HepG2 (cell line): ENCODE results near the gene TMEM255B. TPM values are rescaled to one million over a fixed set of nuclear protein-coding genes. Genes with fewer than 3 reads are reported as not detected.

Experiments used
- ATAC-seq: fragments of 200-7000 bp; cut with Tn5 transposase; 3 replicates; pipeline ENCODE4 v1.9.1; 2020; ENCODE audit warnings: mild to moderate bottlenecking, moderate library complexity
- BruUV-seq: library from RNA; stranded (reverse); fragments of 400-500 nt; replicated peaks from 2 replicates; lab custom pipeline; 2021; lab: Mats Ljungman, UMichigan
- CTCF ChIA-PET: fragments of 300-600 bp; formaldehyde crosslinking; extraction: SDS; loops from one replicate; lab custom pipeline; 2021; ENCODE audit warnings: low total read pairs, inconsistent platforms, low intra/inter-chr PET ratio; lab: Yijun Ruan, JAX
- POLR2A ChIA-PET: fragments of 350-600 bp; sonication (Branson Sonifier 250); formaldehyde crosslinking; loops from one replicate; lab custom pipeline; 2020; ENCODE audit warnings: antibody characterized with exemption, inconsistent platforms; lab: Yijun Ruan, JAX
- DNase-seq: peaks from one replicate; pipeline ENCODE4 v3.0.0-alpha.2; 2015; ENCODE audit warnings: low spot score
- FAIRE-seq: peaks from 3 replicates; lab custom pipeline; 2011; peaks lifted over from hg19 to GRCh38; lab: Jason Lieb, UNC
- H2AFZ ChIP-seq: one replicate; pipeline ENCODE4 v1.6.1; 2011; ENCODE audit warnings: low read length, inconsistent platforms
- H3K27ac ChIP-seq: fragments of 300-600 bp; 3 replicates; pipeline ENCODE4 v1.8.0; 2011; ENCODE audit warnings: mixed run types, mild to moderate bottlenecking, mixed read lengths, low read length, inconsistent platforms; ENCODE audit not compliant: insufficient read depth; ENCODE audit errors: extremely low read length
- H3K27me3 ChIP-seq, 2 experiments: fragments of 200-600 bp in 1 of 2; 2 replicates in 1 of 2; 3 replicates in 1 of 2; pipeline versions ENCODE4 v1.6.0 to v1.8.0; 2011; ENCODE audit warnings: low read length in 2 of 2, mild to moderate bottlenecking in 2 of 2, moderate library complexity in 2 of 2, inconsistent platforms in 1 of 2; ENCODE audit not compliant: insufficient read depth in 2 of 2, control insufficient read depth in 1 of 2
- H3K36me3 ChIP-seq, 2 experiments: fragments of 200-600 bp in 1 of 2; replicated peaks in 1 of 2; 2 replicates in 1 of 2; 3 replicates in 1 of 2; pipeline versions ENCODE4 v1.5.1 to v1.8.0; 2011; ENCODE audit warnings: low read length in 2 of 2, inconsistent platforms in 1 of 2; ENCODE audit not compliant: insufficient read depth in 2 of 2, control insufficient read depth in 1 of 2
- H3K4me1 ChIP-seq: 2 replicates; pipeline ENCODE4 v1.5.1; 2012; ENCODE audit warnings: low read length, inconsistent platforms; ENCODE audit not compliant: insufficient read depth
- H3K4me2 ChIP-seq: 2 replicates; pipeline ENCODE4 v1.6.0; 2011; ENCODE audit warnings: low read depth, low read length, inconsistent platforms
- H3K4me3 ChIP-seq, 3 experiments: fragments of 200-600 bp in 1 of 3; sonication (generic), shearing (Covaris generic) in 1 of 3; replicated peaks in 1 of 3; 2 replicates each; pipeline ENCODE4 v1.5.1; 2011 to 2016; ENCODE audit warnings: low read length in 3 of 3, inconsistent platforms in 2 of 3, low read depth in 2 of 3, mild to moderate bottlenecking in 2 of 3, control low read depth in 1 of 3, mixed read lengths in 1 of 3; ENCODE audit not compliant: insufficient read depth in 1 of 3
- H3K79me2 ChIP-seq: one replicate; pipeline ENCODE4 v1.6.1; 2011; ENCODE audit warnings: low read length, inconsistent platforms; ENCODE audit not compliant: insufficient read depth
- H3K9ac ChIP-seq: 2 replicates; pipeline ENCODE4 v1.6.0; 2011; ENCODE audit warnings: mild to moderate bottlenecking, low read depth, low read length, inconsistent platforms; ENCODE audit not compliant: insufficient read depth
- H3K9me3 ChIP-seq: 2 replicates; pipeline ENCODE4 v1.5.1; 2012; ENCODE audit warnings: mild to moderate bottlenecking, low read length
- H4K20me1 ChIP-seq: 2 replicates; pipeline ENCODE4 v1.6.0; 2011; ENCODE audit warnings: inconsistent platforms, mild to moderate bottlenecking, low read length, moderate library complexity; ENCODE audit not compliant: insufficient read depth
- ESRRA ChIP-seq: sonication (generic); formaldehyde crosslinking; IDR thresholded peaks from 2 replicates; pipeline ENCODE4 v1.5.1; 2020; ENCODE audit warnings: mild to moderate bottlenecking, low read depth, missing genetic modification reagents
- GATA4 ChIP-seq: sonication (generic); IDR thresholded peaks from 2 replicates; pipeline ENCODE4 v1.6.1; 2016; ENCODE audit warnings: antibody characterized with exemption, low read depth, borderline replicate concordance
- MAFG ChIP-seq: sonication (generic); formaldehyde crosslinking; IDR thresholded peaks from 2 replicates; pipeline ENCODE4 v1.5.1; 2020; ENCODE audit warnings: mild to moderate bottlenecking, missing genetic modification reagents
- NR2F1 ChIP-seq, 2 experiments: fragments of 450-650 bp in 1 of 2; formaldehyde crosslinking in 1 of 2; IDR thresholded peaks; 2 replicates each; pipeline versions ENCODE4 v1.5.0 to v1.6.1; 2016 to 2020; ENCODE audit warnings: mild to moderate bottlenecking in 1 of 2, missing compliant biosample characterization in 1 of 2, missing genetic modification reagents in 1 of 2, moderate library complexity in 1 of 2
- POLR2AphosphoS5 ChIP-seq: IDR thresholded peaks from 2 replicates; pipeline ENCODE4 v1.6.1; 2012; ENCODE audit warnings: low read depth, low read length
- PPARG ChIP-seq: conservative IDR thresholded peaks from 2 replicates; pipeline ENCODE4 v1.6.1; 2016; ENCODE audit warnings: missing biosample characterization, missing genetic modification reagents
- ZFP37 ChIP-seq: sonication (generic); formaldehyde crosslinking; IDR thresholded peaks from 2 replicates; pipeline ENCODE4 v1.4.0; 2020; ENCODE audit warnings: missing genetic modification reagents, borderline replicate concordance
- ZNF24 ChIP-seq: fragments of 450-650 bp; IDR thresholded peaks from 2 replicates; pipeline ENCODE4 v1.6.1; 2017; ENCODE audit warnings: antibody characterized with exemption, mild to moderate bottlenecking
- ZNF460 ChIP-seq: sonication (generic); formaldehyde crosslinking; IDR thresholded peaks from 2 replicates; pipeline ENCODE4 v1.5.1; 2020; ENCODE audit warnings: missing genetic modification reagents, mild to moderate bottlenecking, borderline replicate concordance
- ZNF598 ChIP-seq: sonication (generic); formaldehyde crosslinking; IDR thresholded peaks from 2 replicates; pipeline ENCODE4 v1.5.1; 2020; ENCODE audit warnings: mild to moderate bottlenecking, missing genetic modification reagents, borderline replicate concordance
- ZNF792 ChIP-seq: IDR thresholded peaks from 2 replicates; pipeline ENCODE4 v1.6.1; 2016
- WGBS: methylation state at CpG from one replicate; pipeline ENCODE4 v1.1.6; 2017; ENCODE audit warnings: low lambda C conversion rate; 5-methylcytosine and 5-hydroxymethylcytosine counted together
- in situ Hi-C: cut with HindIII; loops from 2 replicates; pipeline ENCODE4 v1.10.0; 2017; ENCODE audit warnings: low pct_unique_long_range_greater_than_20kb; ENCODE audit not compliant: extremely low pct_ligation_motif_present
- intact Hi-C: fragments of 100-400 bp; cut with micrococcal nuclease; formaldehyde crosslinking; loops from one replicate; pipeline ENCODE4 v1.10.0; 2022; ENCODE audit not compliant: unreplicated experiment
- polyA plus RNA-seq, 8 experiments: library from polyadenylated mRNA; depleted of rRNA in 3 of 8; stranded (reverse) in 7 of 8; unstranded in 1 of 8; fragments of >200 nt; fragmentation: Illumina TruSeq in 4 of 8; extraction: Trizol in 4 of 8; gene quantifications; 2 replicates each; pipeline versions ENCODE4 v1.2.1 to v1.2.3, GENCODE V29; 2011 to 2016; ENCODE audit warnings: low read depth in 4 of 8, missing spikeins in 1 of 8, mixed read lengths in 1 of 8; ENCODE audit not compliant: insufficient read depth in 1 of 8
- total RNA-seq, 5 experiments: library from RNA; depleted of rRNA; stranded (reverse); fragments of >200 nt; fragmentation: Illumina TruSeq; extraction: Trizol; gene quantifications; 2 replicates each; pipeline ENCODE4 v1.2.3, GENCODE V29; 2016; ENCODE audit warnings: low read depth in 1 of 5
- TF ChIP-seq, protein P1 (sequence below): sonication (generic); formaldehyde crosslinking; IDR thresholded peaks from 2 replicates; pipeline ENCODE4 v1.4.0; 2020; ENCODE audit warnings: missing genetic modification reagents
- TF ChIP-seq, protein P2 (sequence below): sonication (generic); formaldehyde crosslinking; IDR thresholded peaks from 2 replicates; pipeline ENCODE4 v1.5.1; 2020; ENCODE audit warnings: missing genetic modification reagents, mild to moderate bottlenecking, borderline replicate concordance
- TF ChIP-seq, protein P3 (sequence below): sonication (generic); formaldehyde crosslinking; IDR thresholded peaks from 2 replicates; pipeline ENCODE4 v1.5.0; 2020; ENCODE audit warnings: mild to moderate bottlenecking, missing genetic modification reagents
- TF ChIP-seq, protein P4 (sequence below): sonication (generic); formaldehyde crosslinking; IDR thresholded peaks from 2 replicates; pipeline ENCODE4 v1.9.0; 2021; ENCODE audit warnings: missing genetic modification reagents, mild to moderate bottlenecking, borderline replicate concordance

The TMEM255B gene
- total and polyA plus RNA-seq, 2 of the 13 experiments (the other 11 are each of a cell fraction or from before 2014, with no cell fraction given) = not detected

DNA sequence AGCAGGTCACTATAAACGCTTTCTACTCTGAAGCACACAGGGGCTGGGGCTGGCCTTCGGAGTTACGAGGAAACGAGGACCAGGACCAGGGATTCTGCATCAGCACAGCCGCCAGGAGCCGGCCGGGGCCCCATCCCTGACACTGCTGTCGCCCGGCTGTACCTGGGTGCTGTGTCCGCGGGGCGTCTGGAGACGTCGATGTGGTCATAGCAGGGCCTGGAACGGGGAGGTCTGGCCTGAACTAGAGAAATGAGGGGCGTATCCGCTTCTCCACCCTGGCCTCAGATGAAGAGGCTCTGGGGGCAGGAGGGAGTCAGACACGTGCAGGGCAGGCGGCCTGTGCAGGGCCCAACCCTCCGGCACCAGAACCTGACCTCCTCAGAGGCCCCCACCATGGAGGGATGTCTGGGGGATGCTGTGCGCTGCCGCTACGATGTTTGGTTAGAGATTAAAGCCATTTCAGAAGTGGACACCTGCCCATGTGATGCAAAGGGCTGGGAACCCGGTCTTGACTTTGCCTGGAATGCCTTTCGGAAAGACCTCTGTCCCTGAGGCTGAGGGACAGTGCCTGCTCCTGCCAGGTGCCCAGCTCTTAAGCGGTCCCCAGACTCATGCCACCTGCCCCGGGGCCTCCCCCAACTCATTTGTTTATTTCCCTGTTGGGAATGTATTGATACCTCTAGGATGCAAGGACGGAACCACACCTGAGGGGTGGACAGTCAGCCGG is 83.5 kb downstream of the TMEM255B start:
- Histone ChIP-seq H3K4me2 (no peak overlapping the region), H3K27ac (no peak overlapping the region), H4K20me1 (no peaks in the 10 kb centered on the region), H3K9me3 (no peaks in the 10 kb centered on the region), H3K36me3 (no peaks in the 10 kb centered on the region), H3K4me3 (no peak overlapping the region), H3K9ac (no peak overlapping the region), H2AFZ (no peak overlapping the region), H3K27me3 (peaks cover 0 to 1% of the 10 kb centered on the region in 2 experiments; a peak in 3 of 5 replicates), H3K79me2 (no peaks in the 10 kb centered on the region), H3K4me1 (peaks cover 32% of the 10 kb centered on the region)
- DNase-seq (no peak), FAIRE-seq (no peak), ATAC-seq (no peak)
- ChIA-PET CTCF (no interaction called here), POLR2A (no interaction called here)
- TF ChIP-seq ZNF24 (no peak), PPARG (CRISPR knock-in tag) (no peak), GATA4 (no peak), ZNF598 (CRISPR knock-in tag) (no peak), POLR2AphosphoS5 (no peak), NR2F1 (CRISPR knock-in tag; IDR thresholded peaks at IDR 0.05) (no peak), ZNF792 (CRISPR knock-in tag) (no peak), ESRRA (no peak), ZNF460 (no peak), MAFG (CRISPR knock-in tag) (no peak), ZFP37 (no peak)
- TF ChIP-seq, protein P1, sequence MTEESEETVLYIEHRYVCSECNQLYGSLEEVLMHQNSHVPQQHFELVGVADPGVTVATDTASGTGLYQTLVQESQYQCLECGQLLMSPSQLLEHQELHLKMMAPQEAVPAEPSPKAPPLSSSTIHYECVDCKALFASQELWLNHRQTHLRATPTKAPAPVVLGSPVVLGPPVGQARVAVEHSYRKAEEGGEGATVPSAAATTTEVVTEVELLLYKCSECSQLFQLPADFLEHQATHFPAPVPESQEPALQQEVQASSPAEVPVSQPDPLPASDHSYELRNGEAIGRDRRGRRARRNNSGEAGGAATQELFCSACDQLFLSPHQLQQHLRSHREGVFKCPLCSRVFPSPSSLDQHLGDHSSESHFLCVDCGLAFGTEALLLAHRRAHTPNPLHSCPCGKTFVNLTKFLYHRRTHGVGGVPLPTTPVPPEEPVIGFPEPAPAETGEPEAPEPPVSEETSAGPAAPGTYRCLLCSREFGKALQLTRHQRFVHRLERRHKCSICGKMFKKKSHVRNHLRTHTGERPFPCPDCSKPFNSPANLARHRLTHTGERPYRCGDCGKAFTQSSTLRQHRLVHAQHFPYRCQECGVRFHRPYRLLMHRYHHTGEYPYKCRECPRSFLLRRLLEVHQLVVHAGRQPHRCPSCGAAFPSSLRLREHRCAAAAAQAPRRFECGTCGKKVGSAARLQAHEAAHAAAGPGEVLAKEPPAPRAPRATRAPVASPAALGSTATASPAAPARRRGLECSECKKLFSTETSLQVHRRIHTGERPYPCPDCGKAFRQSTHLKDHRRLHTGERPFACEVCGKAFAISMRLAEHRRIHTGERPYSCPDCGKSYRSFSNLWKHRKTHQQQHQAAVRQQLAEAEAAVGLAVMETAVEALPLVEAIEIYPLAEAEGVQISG (CRISPR knock-in tag) = no peak
- TF ChIP-seq, protein P2, sequence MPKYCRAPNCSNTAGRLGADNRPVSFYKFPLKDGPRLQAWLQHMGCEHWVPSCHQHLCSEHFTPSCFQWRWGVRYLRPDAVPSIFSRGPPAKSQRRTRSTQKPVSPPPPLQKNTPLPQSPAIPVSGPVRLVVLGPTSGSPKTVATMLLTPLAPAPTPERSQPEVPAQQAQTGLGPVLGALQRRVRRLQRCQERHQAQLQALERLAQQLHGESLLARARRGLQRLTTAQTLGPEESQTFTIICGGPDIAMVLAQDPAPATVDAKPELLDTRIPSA = no peak
- TF ChIP-seq, protein P3, sequence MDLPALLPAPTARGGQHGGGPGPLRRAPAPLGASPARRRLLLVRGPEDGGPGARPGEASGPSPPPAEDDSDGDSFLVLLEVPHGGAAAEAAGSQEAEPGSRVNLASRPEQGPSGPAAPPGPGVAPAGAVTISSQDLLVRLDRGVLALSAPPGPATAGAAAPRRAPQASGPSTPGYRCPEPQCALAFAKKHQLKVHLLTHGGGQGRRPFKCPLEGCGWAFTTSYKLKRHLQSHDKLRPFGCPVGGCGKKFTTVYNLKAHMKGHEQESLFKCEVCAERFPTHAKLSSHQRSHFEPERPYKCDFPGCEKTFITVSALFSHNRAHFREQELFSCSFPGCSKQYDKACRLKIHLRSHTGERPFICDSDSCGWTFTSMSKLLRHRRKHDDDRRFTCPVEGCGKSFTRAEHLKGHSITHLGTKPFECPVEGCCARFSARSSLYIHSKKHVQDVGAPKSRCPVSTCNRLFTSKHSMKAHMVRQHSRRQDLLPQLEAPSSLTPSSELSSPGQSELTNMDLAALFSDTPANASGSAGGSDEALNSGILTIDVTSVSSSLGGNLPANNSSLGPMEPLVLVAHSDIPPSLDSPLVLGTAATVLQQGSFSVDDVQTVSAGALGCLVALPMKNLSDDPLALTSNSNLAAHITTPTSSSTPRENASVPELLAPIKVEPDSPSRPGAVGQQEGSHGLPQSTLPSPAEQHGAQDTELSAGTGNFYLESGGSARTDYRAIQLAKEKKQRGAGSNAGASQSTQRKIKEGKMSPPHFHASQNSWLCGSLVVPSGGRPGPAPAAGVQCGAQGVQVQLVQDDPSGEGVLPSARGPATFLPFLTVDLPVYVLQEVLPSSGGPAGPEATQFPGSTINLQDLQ = no peak
- TF ChIP-seq, protein P4, sequence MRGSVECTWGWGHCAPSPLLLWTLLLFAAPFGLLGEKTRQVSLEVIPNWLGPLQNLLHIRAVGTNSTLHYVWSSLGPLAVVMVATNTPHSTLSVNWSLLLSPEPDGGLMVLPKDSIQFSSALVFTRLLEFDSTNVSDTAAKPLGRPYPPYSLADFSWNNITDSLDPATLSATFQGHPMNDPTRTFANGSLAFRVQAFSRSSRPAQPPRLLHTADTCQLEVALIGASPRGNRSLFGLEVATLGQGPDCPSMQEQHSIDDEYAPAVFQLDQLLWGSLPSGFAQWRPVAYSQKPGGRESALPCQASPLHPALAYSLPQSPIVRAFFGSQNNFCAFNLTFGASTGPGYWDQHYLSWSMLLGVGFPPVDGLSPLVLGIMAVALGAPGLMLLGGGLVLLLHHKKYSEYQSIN (CRISPR knock-in tag) = no peak
- BruUV-seq = no TSS peak
- intact Hi-C loops (no loop called here), in situ Hi-C loops (no loop called here)
- WGBS = 57% methylated on average over 21 of the region's 29 CpGs
